ENCODE data around the gene IGSF21.

IGSF21 gene

DNA sequence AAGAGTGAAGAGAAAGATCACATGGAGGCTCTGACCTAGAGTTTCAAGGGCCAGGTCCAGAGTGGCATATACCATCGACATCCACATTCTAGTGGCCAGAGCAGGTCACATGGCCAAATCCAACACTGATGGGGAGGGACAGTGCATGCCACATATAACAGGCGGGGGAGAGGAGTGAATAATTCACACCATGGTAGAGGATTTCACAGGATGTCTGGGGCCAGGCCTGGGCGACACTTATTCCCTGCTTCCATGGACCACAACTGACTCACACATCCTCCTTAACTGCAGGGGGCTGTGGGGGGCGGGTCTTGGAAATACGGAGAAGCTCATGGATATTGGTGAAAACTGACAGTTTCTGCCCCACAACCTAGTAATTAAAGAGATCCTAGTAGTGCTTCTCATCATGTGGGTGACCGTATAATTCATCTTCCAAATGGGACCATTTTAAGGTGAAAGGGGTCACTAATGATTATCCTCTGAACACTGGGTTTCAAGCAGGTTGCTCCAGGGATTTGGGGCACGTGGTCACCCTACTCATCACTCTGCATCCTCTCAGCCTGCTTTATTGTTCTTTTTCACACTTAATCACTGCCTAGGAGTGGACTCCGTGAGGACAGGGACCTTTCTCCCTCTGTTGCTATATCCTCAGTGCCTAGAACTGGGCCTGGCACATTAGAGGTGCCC lies 44.0 kb downstream of the IGSF21 start:
- Mint-ChIP-seq H3K4me1 (peaks cover 8% of the 10 kb centered on the region), H3K36me3 (ENCODE audit: low read depth) (no peaks in the 10 kb centered on the region), H3K27ac (no peak overlapping the region), H3K9me3 (no peaks in the 10 kb centered on the region), H3K27me3 (ENCODE audit: low read depth) (peaks cover 62% of the 10 kb centered on the region), H3K4me3 (no peak overlapping the region)
- TF ChIP-seq, protein P1, sequence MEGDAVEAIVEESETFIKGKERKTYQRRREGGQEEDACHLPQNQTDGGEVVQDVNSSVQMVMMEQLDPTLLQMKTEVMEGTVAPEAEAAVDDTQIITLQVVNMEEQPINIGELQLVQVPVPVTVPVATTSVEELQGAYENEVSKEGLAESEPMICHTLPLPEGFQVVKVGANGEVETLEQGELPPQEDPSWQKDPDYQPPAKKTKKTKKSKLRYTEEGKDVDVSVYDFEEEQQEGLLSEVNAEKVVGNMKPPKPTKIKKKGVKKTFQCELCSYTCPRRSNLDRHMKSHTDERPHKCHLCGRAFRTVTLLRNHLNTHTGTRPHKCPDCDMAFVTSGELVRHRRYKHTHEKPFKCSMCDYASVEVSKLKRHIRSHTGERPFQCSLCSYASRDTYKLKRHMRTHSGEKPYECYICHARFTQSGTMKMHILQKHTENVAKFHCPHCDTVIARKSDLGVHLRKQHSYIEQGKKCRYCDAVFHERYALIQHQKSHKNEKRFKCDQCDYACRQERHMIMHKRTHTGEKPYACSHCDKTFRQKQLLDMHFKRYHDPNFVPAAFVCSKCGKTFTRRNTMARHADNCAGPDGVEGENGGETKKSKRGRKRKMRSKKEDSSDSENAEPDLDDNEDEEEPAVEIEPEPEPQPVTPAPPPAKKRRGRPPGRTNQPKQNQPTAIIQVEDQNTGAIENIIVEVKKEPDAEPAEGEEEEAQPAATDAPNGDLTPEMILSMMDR (IDR thresholded peaks at IDR 0.05; ENCODE audit: unreplicated experiment in 3 of 3), result no peak

- Mint-ChIP-seq H3K4me3 (no peak overlapping the region), H3K36me3 (ENCODE audit: low read depth) (no peaks in the 10 kb centered on the region), H3K4me1 (peaks cover under 1% of the 10 kb centered on the region), H3K9me3 (no peaks in the 10 kb centered on the region), H3K27ac (no peak overlapping the region), H3K27me3 (ENCODE audit: low read depth) (peaks cover 67% of the 10 kb centered on the region)
- TF ChIP-seq, protein P1 (IDR thresholded peaks at IDR 0.05; ENCODE audit: unreplicated experiment in 3 of 3), result no peak
Observed at GRCh38 chr1:18154430-18155194, 47.0 kb downstream of the IGSF21 start.

GRCh38 chr1:18155881-18156385 lies 48.3 kb downstream of the IGSF21 start:
- H3K27me3 Mint-ChIP-seq (ENCODE audit: low read depth), result peaks cover 71% of the 10 kb centered on the region
- no peaks in the 10 kb centered on the region for H3K4me1 Mint-ChIP-seq
- no peaks in the 10 kb centered on the region for H3K9me3 Mint-ChIP-seq
- TF ChIP-seq, protein P1 (IDR thresholded peaks at IDR 0.05; ENCODE audit: unreplicated experiment in 3 of 3), result no peak
- H3K27ac Mint-ChIP-seq, result no peak overlapping the region
- no peak overlapping the region for H3K4me3 Mint-ChIP-seq
- no peaks in the 10 kb centered on the region for H3K36me3 Mint-ChIP-seq (ENCODE audit: low read depth)

DNA sequence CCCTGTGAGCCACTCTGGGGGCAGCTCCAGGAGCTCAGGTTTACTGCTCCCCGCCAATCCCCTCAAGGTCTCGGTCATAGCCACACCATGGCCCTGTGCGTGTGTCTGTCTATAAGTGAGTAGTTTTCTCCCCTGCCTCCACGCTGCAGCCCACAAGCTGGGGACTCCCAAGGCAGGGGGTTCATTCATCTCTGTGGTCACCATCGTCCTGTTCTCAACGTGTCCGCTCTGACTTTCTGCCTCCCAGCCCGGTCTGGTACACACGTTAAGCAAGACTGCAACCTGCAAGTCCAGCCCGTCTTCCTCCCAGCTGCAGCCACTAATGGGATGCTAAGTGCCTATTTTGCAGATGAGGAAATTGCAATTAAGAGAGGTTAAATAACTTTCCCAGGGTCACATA lies 49.8 kb downstream of the IGSF21 start:
- peaks cover 7% of the 10 kb centered on the region for H3K4me1 Mint-ChIP-seq
- no peaks in the 10 kb centered on the region for H3K9me3 Mint-ChIP-seq
- TF ChIP-seq, protein P1 (IDR thresholded peaks at IDR 0.05; ENCODE audit: unreplicated experiment in 3 of 3), result no peak
- peaks cover 79% of the 10 kb centered on the region for H3K27me3 Mint-ChIP-seq (ENCODE audit: low read depth)
- peak overlapping the region in 1 of 3 experiments; percentile 63 for H3K27ac Mint-ChIP-seq
- no peak overlapping the region for H3K4me3 Mint-ChIP-seq
- no peaks in the 10 kb centered on the region for H3K36me3 Mint-ChIP-seq (ENCODE audit: low read depth)

DNA sequence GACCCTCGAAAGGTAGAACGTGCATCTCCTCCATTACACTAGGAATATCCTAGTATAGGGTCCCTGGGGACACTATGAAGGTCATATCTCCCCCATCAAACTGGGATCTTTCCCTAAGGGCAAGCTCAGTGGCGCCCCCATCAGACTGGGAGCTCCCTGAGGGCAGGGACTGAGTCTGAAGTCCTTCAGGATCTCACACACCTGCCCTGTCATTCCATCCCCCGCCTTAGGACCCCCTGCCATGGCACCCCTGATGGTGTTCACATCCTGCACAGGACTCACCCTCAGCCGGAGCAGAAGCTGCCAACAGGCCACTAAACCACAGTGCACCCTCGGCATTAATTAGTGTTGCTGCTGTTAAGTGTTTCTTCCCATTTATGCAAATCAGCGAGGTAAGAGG lies 50.4 kb downstream of the IGSF21 start:
- Mint-ChIP-seq H3K36me3 (ENCODE audit: low read depth) (no peaks in the 10 kb centered on the region), H3K27ac (no peak overlapping the region), H3K9me3 (no peaks in the 10 kb centered on the region), H3K4me3 (no peak overlapping the region), H3K27me3 (ENCODE audit: low read depth) (peaks cover 79% of the 10 kb centered on the region), H3K4me1 (peaks cover 7% of the 10 kb centered on the region)
- TF ChIP-seq, protein P1 (IDR thresholded peaks at IDR 0.05; ENCODE audit: unreplicated experiment in 3 of 3), result no peak

Measured in nephron (organoid).